Natural killer cell (primary cell): ENCODE data around the gene COPE. TPM values are rescaled to one million over a fixed set of nuclear protein-coding genes. Genes with fewer than 3 reads are reported as not detected.
A peak's percentile ranks its signal among the peaks of the same experiment; 100 is the strongest.

Experiments
- ATAC-seq, 3 donors: fragments of 150-1000 bp in 2 of 3; fragments of 200-7000 bp in 1 of 3; cut with Tn5 transposase; 1 replicate in 1 of 3; 2 replicates in 2 of 3; pipeline ENCODE4 v1.10.0; 2021; ENCODE audit warnings: mild to moderate bottlenecking in 2 of 3, moderate library complexity in 2 of 3
- DNase-seq, 2 donors: peaks; one replicate each; pipeline versions ENCODE4 v3.0.0 to v3.0.0-alpha.2; 2013 to 2021; ENCODE audit warnings: mixed read lengths in 1 of 2
- H3K27ac ChIP-seq: one replicate; pipeline ENCODE4 v1.5.1; 2013; ENCODE audit warnings: mild to moderate bottlenecking, low read length
- H3K27me3 ChIP-seq: one replicate; pipeline ENCODE4 v1.6.1; 2013; ENCODE audit warnings: low read length; ENCODE audit not compliant: control insufficient read depth, insufficient read depth
- H3K36me3 ChIP-seq: one replicate; pipeline ENCODE4 v1.6.1; 2013; ENCODE audit warnings: low read length; ENCODE audit not compliant: control insufficient read depth, insufficient read depth
- H3K4me1 ChIP-seq: one replicate; pipeline ENCODE4 v1.6.1; 2013; ENCODE audit warnings: low read length; ENCODE audit not compliant: control insufficient read depth, insufficient read depth
- H3K4me3 ChIP-seq: one replicate; pipeline ENCODE4 v1.5.1; 2013; ENCODE audit warnings: low read length
- H3K9me3 ChIP-seq: one replicate; pipeline ENCODE4 v1.6.1; 2013; ENCODE audit warnings: low read length; ENCODE audit not compliant: control insufficient read depth, insufficient read depth
- H3K27ac Mint-ChIP-seq, 2 donors: one replicate each; pipeline ENCODE4 v1.8.0; 2022; ENCODE audit warnings: mild to moderate bottlenecking in 2 of 2, mixed read lengths in 2 of 2, moderate library complexity in 1 of 2
- H3K27me3 Mint-ChIP-seq, 2 donors: one replicate each; pipeline ENCODE4 v1.8.0; 2022; ENCODE audit warnings: low read depth in 2 of 2, mixed read lengths in 2 of 2
- H3K36me3 Mint-ChIP-seq: one replicate; pipeline ENCODE4 v1.8.0; 2022; ENCODE audit warnings: mixed read lengths
- H3K4me1 Mint-ChIP-seq, 2 donors: one replicate each; pipeline ENCODE4 v1.8.0; 2022; ENCODE audit warnings: mixed read lengths in 2 of 2
- H3K4me3 Mint-ChIP-seq: one replicate; pipeline ENCODE4 v1.8.0; 2022; ENCODE audit warnings: mild to moderate bottlenecking, moderate library complexity, mixed read lengths
- H3K9me3 Mint-ChIP-seq, 2 donors: one replicate each; pipeline ENCODE4 v1.8.0; 2022; ENCODE audit warnings: mixed read lengths in 2 of 2
- WGBS: methylation state at CpG from one replicate; pipeline ENCODE4 v1.1.7; 2013; ENCODE audit warnings: missing lambda C conversion rate; ENCODE audit not compliant: insufficient coverage; 5-methylcytosine and 5-hydroxymethylcytosine counted together
- intact Hi-C: fragments of 100-400 bp; cut with micrococcal nuclease; formaldehyde crosslinking; loops from one replicate; pipeline ENCODE4 v1.14.2; 2022
- total RNA-seq, 4 donors: library from RNA; stranded (reverse); fragments of 120-200 nt in 1 of 4; gene quantifications; one replicate each; pipeline versions ENCODE4 v1.2.3 to v1.2.4, GENCODE V29; 2013 to 2022
- TF ChIP-seq, protein P1 (sequence below): fragments of 200-600 bp; IDR thresholded peaks from one replicate; pipeline ENCODE4 v1.8.0; 2022; ENCODE audit warnings: antibody characterized with exemption

COPE gene
- total RNA-seq, 3 donors from 2014 or later (not counting 1 experiment from before 2014, with no cell fraction given), result 204 to 228 (median 218) TPM

- DNase-seq (no peak), ATAC-seq (no peak)
- TF ChIP-seq, protein P1, sequence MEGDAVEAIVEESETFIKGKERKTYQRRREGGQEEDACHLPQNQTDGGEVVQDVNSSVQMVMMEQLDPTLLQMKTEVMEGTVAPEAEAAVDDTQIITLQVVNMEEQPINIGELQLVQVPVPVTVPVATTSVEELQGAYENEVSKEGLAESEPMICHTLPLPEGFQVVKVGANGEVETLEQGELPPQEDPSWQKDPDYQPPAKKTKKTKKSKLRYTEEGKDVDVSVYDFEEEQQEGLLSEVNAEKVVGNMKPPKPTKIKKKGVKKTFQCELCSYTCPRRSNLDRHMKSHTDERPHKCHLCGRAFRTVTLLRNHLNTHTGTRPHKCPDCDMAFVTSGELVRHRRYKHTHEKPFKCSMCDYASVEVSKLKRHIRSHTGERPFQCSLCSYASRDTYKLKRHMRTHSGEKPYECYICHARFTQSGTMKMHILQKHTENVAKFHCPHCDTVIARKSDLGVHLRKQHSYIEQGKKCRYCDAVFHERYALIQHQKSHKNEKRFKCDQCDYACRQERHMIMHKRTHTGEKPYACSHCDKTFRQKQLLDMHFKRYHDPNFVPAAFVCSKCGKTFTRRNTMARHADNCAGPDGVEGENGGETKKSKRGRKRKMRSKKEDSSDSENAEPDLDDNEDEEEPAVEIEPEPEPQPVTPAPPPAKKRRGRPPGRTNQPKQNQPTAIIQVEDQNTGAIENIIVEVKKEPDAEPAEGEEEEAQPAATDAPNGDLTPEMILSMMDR, result no peak
- intact Hi-C loops, result loop anchor here (5.0 kb wide), 1 partner anchor 383 kb away; no protein-coding TSS in a partner anchor
- Histone ChIP-seq H3K4me3 (no peak overlapping the region), H3K4me1 (peaks cover 40% of the 10 kb centered on the region), H3K27ac (no peak overlapping the region), H3K9me3 (no peaks in the 10 kb centered on the region), H3K36me3 (peaks cover 64% of the 10 kb centered on the region), H3K27me3 (no peaks in the 10 kb centered on the region)
- peak overlapping the region; percentile 70 to 83 for H3K27ac Mint-ChIP-seq
- H3K4me1 Mint-ChIP-seq, result peaks cover 35 to 49% of the 10 kb centered on the region in 2 donors
- no peaks in the 10 kb centered on the region for H3K9me3 Mint-ChIP-seq
- WGBS, result 68% methylated on average over 16 of the region's 16 CpGs
- H3K36me3 Mint-ChIP-seq, result no peaks in the 10 kb centered on the region
- H3K4me3 Mint-ChIP-seq, result no peak overlapping the region
- H3K27me3 Mint-ChIP-seq, result no peaks in the 10 kb centered on the region
Observed at GRCh38 chr19:18849838-18850400, 69.3 kb downstream of the COPE start.

Other genes starting within 250 kb of the COPE start
- gene CRTC1, start 235.7 kb downstream of the COPE start, total RNA-seq, result 10 to 100 TPM; 14.1 to 17.0 (median 14.3) TPM
- gene COMP, start 128.1 kb downstream of the COPE start, total RNA-seq, result not detected
- 100 to 1,000 TPM; 123 to 140 (median 138) TPM for gene UPF1, start 87.4 kb downstream of the COPE start, total RNA-seq
- gene CERS1, start 23.2 kb downstream of the COPE start, total RNA-seq, result not detected
- 10 to 100 TPM; 59.3 to 66.9 (median 62.9) TPM for gene DDX49, start 328 bp upstream of the COPE start, total RNA-seq
- gene HOMER3, start 21.8 kb upstream of the COPE start, total RNA-seq, result 1 to 10 TPM in 1 of 3 donors, under 1 TPM in 1, not detected in 1; 0.19 to 4.8 TPM
- gene SUGP2, start 114.1 kb upstream of the COPE start, total RNA-seq, result 100 to 1,000 TPM; 220 to 237 (median 236) TPM
- 10 to 100 TPM; 19.3 to 21.2 (median 21.0) TPM for gene ARMC6, start 114.2 kb upstream of the COPE start, total RNA-seq
- 10 to 100 TPM; 34.6 to 50.3 (median 41.8) TPM for gene SLC25A42, start 144.6 kb upstream of the COPE start, total RNA-seq
- 10 to 100 TPM; 13.9 to 16.5 (median 14.2) TPM for gene TMEM161A, start 219.1 kb upstream of the COPE start, total RNA-seq